GM19463 (cell line): ENCODE results near the gene PRSS8.
A peak's percentile ranks its signal among the peaks of the same experiment; 100 is the strongest.
"Not testable (repeated sequence)": the region's sequence is repeated elsewhere in the genome, so short reads cannot be mapped to it uniquely, and the experiment has no call there.

Source experiments
- ATAC-seq: cut with Tn5 transposase; IDR thresholded peaks from one replicate; pipeline ENCODE4 v1.9.1; 2021; ENCODE audit warnings: mild to moderate bottlenecking, moderate library complexity; ENCODE audit not compliant: unreplicated experiment

PRSS8 gene

GRCh38 chr16:31107465-31107867, 28.1 kb downstream of the PRSS8 start:
- peak; percentile 61 for ATAC-seq

DNA sequence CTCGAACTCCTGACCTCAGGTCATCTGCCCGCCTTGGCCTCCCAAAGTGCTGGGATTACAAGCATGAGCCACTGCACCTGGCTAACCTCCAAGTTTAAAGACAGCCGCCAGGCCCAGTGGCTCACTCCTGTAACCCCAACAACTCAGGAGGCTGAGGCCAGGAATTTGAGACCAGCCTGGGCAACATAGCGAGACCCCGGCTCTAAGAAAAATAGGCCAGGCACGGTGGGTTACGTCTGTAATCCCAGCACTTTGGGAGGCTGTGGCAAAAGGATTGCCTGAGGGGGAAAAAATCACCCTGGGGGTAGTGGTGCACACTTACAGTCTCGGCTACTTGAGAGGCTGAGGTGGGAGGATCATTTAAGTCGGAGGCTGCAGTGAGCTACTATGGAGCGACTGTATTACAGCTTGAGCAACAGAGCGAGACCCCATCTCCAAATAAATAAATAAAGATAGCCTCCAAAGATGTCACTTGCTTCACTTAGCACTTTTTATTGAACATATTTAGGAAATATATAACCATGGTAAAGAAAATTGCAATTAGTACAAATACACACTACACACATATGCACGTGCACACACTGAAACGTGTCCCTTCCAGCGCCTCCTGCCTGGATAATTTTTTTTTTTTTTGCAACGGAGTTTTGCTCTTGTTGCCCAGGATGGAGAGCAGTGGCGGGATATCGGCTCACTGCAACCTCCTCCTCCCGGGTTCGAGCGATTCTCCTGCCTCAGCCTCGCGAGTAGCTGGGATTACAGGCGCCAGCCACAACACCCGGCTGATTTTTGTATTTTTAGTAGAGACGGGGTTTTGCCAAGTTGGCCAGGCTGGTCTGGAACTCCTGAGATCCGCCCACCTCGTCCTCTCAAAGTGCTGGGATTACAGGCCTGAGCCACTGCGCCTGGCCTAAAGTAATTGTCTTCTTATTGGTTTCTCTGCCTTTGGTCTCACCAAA, 28.7 kb downstream of the PRSS8 start:
- ATAC-seq: no peak

DNA sequence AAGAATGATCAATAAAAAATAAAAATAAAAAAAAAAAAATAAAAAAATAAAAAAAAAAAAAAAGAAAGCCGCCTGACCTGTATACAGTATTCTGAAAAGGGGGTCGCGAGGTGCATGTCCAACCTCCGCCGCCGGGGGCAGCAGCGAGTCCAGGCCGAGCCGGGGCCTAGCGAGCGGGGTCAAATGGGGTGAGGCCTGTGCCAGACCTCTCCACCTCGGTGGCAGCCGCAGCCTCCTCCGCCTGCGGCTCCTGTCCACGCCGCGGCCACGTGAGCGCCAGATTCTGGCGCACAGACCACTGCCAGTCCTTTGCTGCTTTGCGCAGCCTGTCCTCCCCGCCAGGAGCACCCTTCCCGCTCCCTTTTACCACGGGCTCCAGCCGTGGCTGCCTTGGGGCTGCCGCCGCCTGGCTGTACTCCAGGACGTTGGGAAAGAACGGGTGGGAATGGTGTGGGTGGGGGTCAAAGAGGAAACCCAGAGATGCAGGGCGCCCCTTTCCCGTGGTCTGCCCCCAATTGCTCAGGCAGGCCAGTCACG, 29.8 kb downstream of the PRSS8 start:
- ATAC-seq: no peak

DNA sequence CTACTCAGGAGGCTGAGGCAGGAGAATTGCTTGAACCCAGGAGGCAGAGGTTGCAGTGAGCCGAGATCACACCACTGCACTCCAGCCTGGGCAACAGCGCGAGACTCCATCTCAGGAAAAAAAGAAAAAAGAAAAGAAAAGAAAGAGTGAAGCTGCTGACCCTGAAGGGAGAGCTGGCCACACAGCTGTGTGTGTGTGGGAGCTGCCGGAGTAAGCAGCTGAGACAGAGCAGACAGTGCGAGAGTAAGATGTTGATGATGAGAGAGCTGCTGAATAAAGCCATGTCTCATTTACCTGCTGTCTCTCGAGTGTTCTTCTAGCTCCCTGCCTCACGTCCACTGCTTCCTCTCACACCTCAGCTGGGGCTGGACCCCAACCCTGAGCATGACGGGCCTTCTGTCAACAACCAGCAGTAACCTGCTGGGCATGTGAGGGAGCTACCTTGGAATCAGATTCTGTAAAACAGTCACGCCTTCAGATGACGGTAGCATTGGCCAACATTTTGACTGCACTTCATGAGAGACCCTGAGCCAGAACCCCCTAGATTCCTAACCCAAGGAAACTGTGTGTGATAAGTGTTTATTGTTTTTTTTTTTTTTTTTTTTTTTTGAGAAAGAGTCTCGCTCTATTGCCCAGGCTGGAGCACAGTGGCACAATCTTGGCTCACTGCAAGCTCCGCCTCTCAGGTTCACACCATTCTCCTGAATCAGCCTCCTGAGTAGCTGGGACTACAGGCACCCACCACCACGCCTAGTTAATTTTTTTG, 34.5 kb downstream of the PRSS8 start:
- not testable (repeated sequence) for ATAC-seq

DNA sequence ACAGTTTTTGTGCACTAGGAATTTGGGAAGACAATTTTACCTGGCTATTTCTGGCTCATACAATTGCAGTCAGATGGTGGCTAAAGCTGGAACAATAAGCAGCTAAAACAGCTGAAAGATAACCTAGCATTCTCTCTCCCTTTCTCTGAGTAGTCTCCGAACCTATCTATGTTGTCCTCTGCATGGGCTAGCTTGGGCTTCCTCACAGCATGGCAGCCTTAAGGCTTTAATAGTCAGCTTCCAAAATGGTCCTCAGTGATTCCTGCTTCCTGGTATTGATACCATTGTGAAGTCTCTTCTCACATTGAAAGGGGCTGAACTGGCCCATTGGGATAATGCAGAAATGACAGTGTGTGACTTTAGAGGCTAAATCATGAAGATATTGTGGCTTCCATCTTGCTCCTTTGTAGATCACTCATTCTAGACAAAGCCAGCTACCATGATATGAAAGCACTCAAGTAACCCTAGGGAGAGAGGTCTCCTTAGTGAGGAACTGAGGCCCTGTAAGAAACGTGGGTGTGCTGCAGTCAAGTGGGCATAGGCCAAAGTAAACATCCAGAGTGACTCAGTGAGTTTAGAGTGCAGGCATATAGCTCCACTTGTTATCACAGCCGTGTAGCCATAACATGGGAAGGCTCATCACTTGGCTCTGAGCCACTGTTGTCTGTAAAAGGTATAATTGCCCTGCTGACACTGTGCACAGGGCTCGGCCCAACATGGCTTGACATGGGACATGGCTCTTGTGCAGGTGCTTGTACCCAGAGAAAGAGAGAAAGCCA, 35.5 kb downstream of the PRSS8 start:
- ATAC-seq: no peak

- ATAC-seq: peak; percentile 87
Measured at GRCh38 chr16:31094424-31095120, 41.0 kb downstream of the PRSS8 start, which contains the start of gene VKORC1. TSS of gene VKORC1 (minus strand) at chr16:31094797. CDS start at chr16:31094729, 68 bp downstream.

- ATAC-seq: no peak
Measured at GRCh38 chr16:31094088-31094423, 41.5 kb downstream of the PRSS8 start.

- ATAC-seq: no peak
Measured at GRCh38 chr16:31093132-31093703, 42.3 kb downstream of the PRSS8 start.

- no peak for ATAC-seq
Measured at GRCh38 chr16:31092330-31092729, 43.2 kb downstream of the PRSS8 start.

GRCh38 chr16:31090540-31090939, 45.0 kb downstream of the PRSS8 start:
- no peak for ATAC-seq

DNA sequence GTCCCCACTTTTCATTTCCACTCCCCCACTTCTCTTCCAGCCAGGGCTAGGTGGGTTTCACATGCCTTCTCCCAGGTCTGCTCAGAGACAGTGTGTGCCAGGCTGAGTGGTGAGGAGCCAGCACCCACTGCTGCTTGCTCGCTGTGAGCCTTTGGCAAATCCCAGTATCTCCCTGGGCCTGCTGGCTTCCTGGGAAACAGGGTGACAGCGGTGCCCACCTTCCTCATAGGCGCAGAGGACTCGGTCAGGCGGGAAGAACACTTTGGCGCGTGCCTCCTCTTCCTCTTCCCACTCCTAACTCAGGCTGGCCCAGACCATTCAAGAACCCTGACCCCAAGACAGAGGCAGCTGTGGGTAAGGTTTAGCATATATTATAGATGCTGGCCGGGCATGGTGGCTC, 46.3 kb downstream of the PRSS8 start:
- no peak for ATAC-seq

- no peak for ATAC-seq
Measured at GRCh38 chr16:31088459-31089183, 46.9 kb downstream of the PRSS8 start, which contains the start of gene PRSS53. TSS of gene PRSS53 (minus strand) at chr16:31088943. CDS start at chr16:31088809, 134 bp downstream.

- no peak for ATAC-seq
Measured at GRCh38 chr16:31087971-31088370, 47.6 kb downstream of the PRSS8 start.

DNA sequence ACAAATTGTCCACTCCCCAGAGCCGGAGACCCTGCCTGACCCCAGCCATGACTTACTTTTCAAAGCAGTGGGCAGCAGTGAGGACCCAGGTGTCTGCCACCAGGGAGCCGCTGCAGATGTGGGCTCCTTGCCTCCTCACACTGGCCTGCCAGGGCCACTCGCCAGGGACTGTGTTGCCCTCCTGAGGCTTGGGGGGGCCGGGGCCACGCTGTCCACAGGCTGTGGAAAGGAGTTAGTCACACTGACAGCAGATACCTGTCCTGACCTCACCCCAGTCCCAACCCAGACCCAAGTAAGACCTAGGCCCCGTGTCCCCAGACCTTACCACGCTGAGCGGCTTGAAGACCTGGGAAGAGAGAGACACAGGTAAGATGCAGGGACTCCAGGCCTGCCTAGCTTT, 48.0 kb downstream of the PRSS8 start:
- ATAC-seq: no peak

- no peak for ATAC-seq
Measured at GRCh38 chr16:31086629-31086906, 49.0 kb downstream of the PRSS8 start.

DNA sequence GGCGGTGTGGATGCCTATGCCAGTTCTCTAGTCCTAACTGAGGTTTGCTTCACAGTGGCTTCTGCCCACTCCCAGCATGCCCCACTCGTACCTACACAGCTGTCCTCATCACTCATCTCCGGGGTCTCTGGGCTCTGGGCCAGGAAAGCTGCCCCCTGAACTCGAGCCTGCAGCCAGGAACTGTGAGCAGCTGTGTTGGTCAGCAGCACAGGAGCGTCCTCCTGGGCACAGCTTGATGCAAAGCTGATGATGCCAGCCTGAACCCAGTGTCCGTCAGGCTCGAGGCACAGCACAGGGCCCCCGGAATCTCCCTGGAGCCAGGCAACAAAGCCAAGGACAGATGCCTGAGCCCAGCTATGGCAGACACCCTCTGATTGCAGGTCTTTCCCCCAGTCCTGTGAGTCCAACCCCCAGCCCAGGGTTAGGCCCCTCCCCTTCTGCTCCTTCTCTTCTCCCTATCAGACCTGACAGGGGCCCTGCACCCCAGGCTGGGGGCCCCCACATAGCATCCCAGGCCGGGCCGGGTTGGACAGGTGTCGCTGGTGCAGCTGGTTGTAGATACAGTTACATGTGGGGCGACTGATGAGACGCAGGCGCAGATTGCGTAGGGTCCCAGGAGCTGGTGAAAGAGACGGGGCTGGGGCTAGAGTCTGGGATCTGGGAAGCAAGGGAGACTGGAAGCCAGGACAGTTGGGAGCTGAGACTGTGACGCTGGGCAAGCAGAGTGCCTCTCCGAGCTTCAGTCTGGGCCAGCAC, 49.5 kb downstream of the PRSS8 start:
- no peak for ATAC-seq

DNA sequence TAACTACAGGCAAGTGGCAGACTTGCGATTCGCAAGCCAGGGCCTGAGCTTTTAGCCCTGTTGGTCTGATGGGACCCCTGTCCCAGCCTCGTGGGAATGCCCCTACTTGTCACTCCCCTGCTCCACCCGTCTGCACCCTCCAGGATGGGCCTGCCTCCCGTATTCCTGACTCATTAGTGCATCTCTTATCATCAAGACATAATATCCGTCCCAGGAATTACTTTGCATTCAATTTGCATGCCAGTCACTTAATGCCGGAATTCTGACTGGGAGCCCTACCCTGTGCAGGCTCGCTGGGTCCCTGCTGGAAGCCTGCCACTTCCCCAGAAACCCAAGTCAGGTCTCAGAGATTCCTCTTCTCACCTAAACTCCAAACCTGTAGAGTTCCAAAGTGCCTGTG, 50.1 kb downstream of the PRSS8 start:
- ATAC-seq: no peak

- ATAC-seq: no peak
Measured at GRCh38 chr16:31084584-31085302, 50.8 kb downstream of the PRSS8 start.
